DMS153 treated with DMSO at 0.1 percent for 48 hours (cell line): Measurements from ENCODE around the gene BRIP1.

ENCODE experiments used
- DNase-seq: peaks from one replicate; lab custom pipeline; 2025; ENCODE audit not compliant: unreplicated experiment; lab: John Stamatoyannopoulos, UW

BRIP1 gene

GRCh38 chr17:61764846-61765245 lies 98.5 kb downstream of the BRIP1 start:
- DNase-seq: no peak

- no peak for DNase-seq
These were observed 101.5 kb downstream of the BRIP1 start for GRCh38 chr17:61761827-61762226.

- no peak for DNase-seq
These were observed 104.0 kb downstream of the BRIP1 start for GRCh38 chr17:61759362-61759761.

- no peak for DNase-seq
These were observed 104.9 kb downstream of the BRIP1 start for GRCh38 chr17:61758430-61758829.

GRCh38 chr17:61757168-61757567 lies 106.2 kb downstream of the BRIP1 start:
- no peak for DNase-seq

GRCh38 chr17:61756561-61756960 lies 106.8 kb downstream of the BRIP1 start:
- no peak for DNase-seq

- DNase-seq: no peak
These were observed 107.7 kb downstream of the BRIP1 start for GRCh38 chr17:61755668-61756067.

GRCh38 chr17:61755078-61755477 lies 108.2 kb downstream of the BRIP1 start:
- DNase-seq: no peak

- no peak for DNase-seq
These were observed 109.2 kb downstream of the BRIP1 start for GRCh38 chr17:61754124-61754523.

- no peak for DNase-seq
These were observed 109.6 kb downstream of the BRIP1 start for GRCh38 chr17:61753696-61754095.

- DNase-seq: no peak
These were observed 112.7 kb downstream of the BRIP1 start for GRCh38 chr17:61750656-61751055.

- DNase-seq: no peak
These were observed 113.4 kb downstream of the BRIP1 start for GRCh38 chr17:61749823-61750404.

- DNase-seq: no peak
These were observed 116.9 kb downstream of the BRIP1 start for GRCh38 chr17:61746248-61746985.

GRCh38 chr17:61744804-61745203 lies 118.5 kb downstream of the BRIP1 start:
- no peak for DNase-seq

GRCh38 chr17:61744252-61744651 lies 119.1 kb downstream of the BRIP1 start:
- no peak for DNase-seq

GRCh38 chr17:61743766-61744165 lies 119.6 kb downstream of the BRIP1 start:
- no peak for DNase-seq

- DNase-seq: no peak
These were observed 124.3 kb downstream of the BRIP1 start for GRCh38 chr17:61739002-61739401.

- no peak for DNase-seq
These were observed 125.1 kb downstream of the BRIP1 start for GRCh38 chr17:61738249-61738648.

GRCh38 chr17:61737820-61738219 lies 125.5 kb downstream of the BRIP1 start:
- no peak for DNase-seq

GRCh38 chr17:61736438-61736837 lies 126.9 kb downstream of the BRIP1 start:
- no peak for DNase-seq

- no peak for DNase-seq
These were observed 127.5 kb downstream of the BRIP1 start for GRCh38 chr17:61735807-61736206.

- DNase-seq: no peak
These were observed 128.9 kb downstream of the BRIP1 start for GRCh38 chr17:61734466-61734865.

GRCh38 chr17:61734012-61734411 lies 129.3 kb downstream of the BRIP1 start:
- DNase-seq: no peak
